HEK293 (cell line): ENCODE measurements around the gene DSG3.

Experiments used
- CTCF ChIA-PET: fragments of 350-600 bp; formaldehyde crosslinking; extraction: SDS; loops from one replicate; lab custom pipeline; 2021; ENCODE audit warnings: antibody characterized with exemption; lab: Yijun Ruan, JAX
- POLR2A ChIA-PET: fragments of 300-600 bp; formaldehyde crosslinking; extraction: SDS; loops from one replicate; lab custom pipeline; 2020; ENCODE audit warnings: antibody characterized with exemption, inconsistent platforms; lab: Yijun Ruan, JAX
- H3K27ac ChIP-seq: fragments of 200-500 bp; sonication (Bioruptor generic); 2 replicates; pipeline ENCODE4 v1.5.1; 2014; ENCODE audit warnings: low read depth, low read length, control low read depth, inconsistent platforms; ENCODE audit errors: extremely low read depth
- H3K36me3 ChIP-seq, 2 experiments: fragments of 200-500 bp in 1 of 2; sonication (Bioruptor generic) in 1 of 2; 1 replicate in 1 of 2; 2 replicates in 1 of 2; pipeline ENCODE4 v1.5.1; 2014 to 2017; ENCODE audit warnings: inconsistent platforms in 2 of 2, low read length in 2 of 2; ENCODE audit not compliant: control insufficient read depth in 2 of 2, insufficient read depth in 1 of 2
- H3K4me1 ChIP-seq: fragments of 200-500 bp; sonication (Bioruptor generic); 2 replicates; pipeline ENCODE4 v1.5.1; 2014; ENCODE audit warnings: mild to moderate bottlenecking, low read length, inconsistent platforms; ENCODE audit not compliant: control insufficient read depth, insufficient read depth
- H3K4me3 ChIP-seq: 2 replicates; pipeline ENCODE4 v1.5.1; 2011; ENCODE audit warnings: low read depth, mild to moderate bottlenecking, control low read depth, low read length, moderate library complexity
- H3K9me3 ChIP-seq: fragments of 200-500 bp; sonication (Bioruptor generic); 2 replicates; pipeline ENCODE4 v1.5.1; 2014; ENCODE audit warnings: low read depth, low read length, inconsistent platforms; ENCODE audit not compliant: control insufficient read depth, insufficient read depth
- MEIS1 ChIP-seq: sonication (generic); formaldehyde crosslinking; IDR thresholded peaks from 2 replicates; pipeline ENCODE4 v1.8.1; 2022; ENCODE audit warnings: missing genetic modification reagents, mild to moderate bottlenecking, borderline replicate concordance
- OSR2 ChIP-seq: fragments of 450-650 bp; formaldehyde crosslinking; IDR thresholded peaks from 2 replicates; pipeline ENCODE4 v1.5.1; 2016; ENCODE audit warnings: missing biosample characterization, missing genetic modification characterization
- PRDM6 ChIP-seq: fragments of 450-650 bp; formaldehyde crosslinking; IDR thresholded peaks from 2 replicates; pipeline ENCODE4 v1.5.1; 2017; ENCODE audit warnings: missing biosample characterization, missing genetic modification characterization
- WT1 ChIP-seq: fragments of 450-650 bp; formaldehyde crosslinking; IDR thresholded peaks from 2 replicates; pipeline ENCODE4 v1.5.1; 2016; ENCODE audit warnings: missing biosample characterization, missing genetic modification characterization
- ZBTB6 ChIP-seq: fragments of 450-650 bp; formaldehyde crosslinking; IDR thresholded peaks from 2 replicates; pipeline ENCODE4 v1.5.1; 2017; ENCODE audit warnings: missing biosample characterization, missing genetic modification characterization
- ZFP41 ChIP-seq: fragments of 450-650 bp; formaldehyde crosslinking; IDR thresholded peaks from 2 replicates; pipeline ENCODE4 v1.5.1; 2016; ENCODE audit warnings: missing biosample characterization, missing genetic modification characterization, borderline replicate concordance
- ZNF157 ChIP-seq: fragments of 450-650 bp; formaldehyde crosslinking; IDR thresholded peaks from 2 replicates; pipeline ENCODE4 v1.5.1; 2016; ENCODE audit warnings: missing biosample characterization, missing genetic modification characterization
- ZNF169 ChIP-seq: fragments of 450-650 bp; formaldehyde crosslinking; IDR thresholded peaks from 2 replicates; pipeline ENCODE4 v1.5.1; 2016; ENCODE audit warnings: missing biosample characterization, missing genetic modification characterization
- ZNF223 ChIP-seq: fragments of 450-650 bp; formaldehyde crosslinking; IDR thresholded peaks from 2 replicates; pipeline ENCODE4 v1.5.1; 2016; ENCODE audit warnings: missing biosample characterization, missing genetic modification characterization
- ZNF280D ChIP-seq: fragments of 450-650 bp; formaldehyde crosslinking; IDR thresholded peaks from 2 replicates; pipeline ENCODE4 v1.5.1; 2016; ENCODE audit warnings: missing biosample characterization, missing genetic modification characterization
- ZNF354C ChIP-seq: fragments of 450-650 bp; formaldehyde crosslinking; IDR thresholded peaks from 2 replicates; pipeline ENCODE4 v1.5.1; 2016; ENCODE audit warnings: missing biosample characterization, missing genetic modification characterization, low read depth, borderline replicate concordance
- ZNF600 ChIP-seq: fragments of 450-650 bp; formaldehyde crosslinking; IDR thresholded peaks from 2 replicates; pipeline ENCODE4 v1.5.1; 2016; ENCODE audit warnings: missing biosample characterization, missing genetic modification characterization
- ZNF639 ChIP-seq: fragments of 450-650 bp; formaldehyde crosslinking; IDR thresholded peaks from 2 replicates; pipeline ENCODE4 v1.5.1; 2016; ENCODE audit warnings: missing biosample characterization, missing genetic modification characterization
- ZNF658 ChIP-seq: fragments of 450-650 bp; formaldehyde crosslinking; IDR thresholded peaks from 2 replicates; pipeline ENCODE4; 2016; ENCODE audit warnings: missing biosample characterization, missing genetic modification characterization
- ZNF747 ChIP-seq: fragments of 450-650 bp; formaldehyde crosslinking; IDR thresholded peaks from 2 replicates; pipeline ENCODE4 v1.5.1; 2016; ENCODE audit warnings: missing biosample characterization, missing genetic modification characterization
- ZNF768 ChIP-seq: fragments of 450-650 bp; formaldehyde crosslinking; IDR thresholded peaks from 2 replicates; pipeline ENCODE4 v1.5.1; 2018; ENCODE audit warnings: missing biosample characterization, mild to moderate bottlenecking, missing genetic modification characterization
- ZNF776 ChIP-seq: fragments of 450-650 bp; formaldehyde crosslinking; IDR thresholded peaks from 2 replicates; pipeline ENCODE4 v1.5.0; 2017; ENCODE audit warnings: missing biosample characterization, missing genetic modification characterization, borderline replicate concordance
- ZNF792 ChIP-seq: fragments of 450-650 bp; formaldehyde crosslinking; IDR thresholded peaks from 2 replicates; pipeline ENCODE4 v1.5.1; 2016; ENCODE audit warnings: missing biosample characterization, missing genetic modification characterization

The DSG3 gene, protein sequence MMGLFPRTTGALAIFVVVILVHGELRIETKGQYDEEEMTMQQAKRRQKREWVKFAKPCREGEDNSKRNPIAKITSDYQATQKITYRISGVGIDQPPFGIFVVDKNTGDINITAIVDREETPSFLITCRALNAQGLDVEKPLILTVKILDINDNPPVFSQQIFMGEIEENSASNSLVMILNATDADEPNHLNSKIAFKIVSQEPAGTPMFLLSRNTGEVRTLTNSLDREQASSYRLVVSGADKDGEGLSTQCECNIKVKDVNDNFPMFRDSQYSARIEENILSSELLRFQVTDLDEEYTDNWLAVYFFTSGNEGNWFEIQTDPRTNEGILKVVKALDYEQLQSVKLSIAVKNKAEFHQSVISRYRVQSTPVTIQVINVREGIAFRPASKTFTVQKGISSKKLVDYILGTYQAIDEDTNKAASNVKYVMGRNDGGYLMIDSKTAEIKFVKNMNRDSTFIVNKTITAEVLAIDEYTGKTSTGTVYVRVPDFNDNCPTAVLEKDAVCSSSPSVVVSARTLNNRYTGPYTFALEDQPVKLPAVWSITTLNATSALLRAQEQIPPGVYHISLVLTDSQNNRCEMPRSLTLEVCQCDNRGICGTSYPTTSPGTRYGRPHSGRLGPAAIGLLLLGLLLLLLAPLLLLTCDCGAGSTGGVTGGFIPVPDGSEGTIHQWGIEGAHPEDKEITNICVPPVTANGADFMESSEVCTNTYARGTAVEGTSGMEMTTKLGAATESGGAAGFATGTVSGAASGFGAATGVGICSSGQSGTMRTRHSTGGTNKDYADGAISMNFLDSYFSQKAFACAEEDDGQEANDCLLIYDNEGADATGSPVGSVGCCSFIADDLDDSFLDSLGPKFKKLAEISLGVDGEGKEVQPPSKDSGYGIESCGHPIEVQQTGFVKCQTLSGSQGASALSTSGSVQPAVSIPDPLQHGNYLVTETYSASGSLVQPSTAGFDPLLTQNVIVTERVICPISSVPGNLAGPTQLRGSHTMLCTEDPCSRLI

DNA sequence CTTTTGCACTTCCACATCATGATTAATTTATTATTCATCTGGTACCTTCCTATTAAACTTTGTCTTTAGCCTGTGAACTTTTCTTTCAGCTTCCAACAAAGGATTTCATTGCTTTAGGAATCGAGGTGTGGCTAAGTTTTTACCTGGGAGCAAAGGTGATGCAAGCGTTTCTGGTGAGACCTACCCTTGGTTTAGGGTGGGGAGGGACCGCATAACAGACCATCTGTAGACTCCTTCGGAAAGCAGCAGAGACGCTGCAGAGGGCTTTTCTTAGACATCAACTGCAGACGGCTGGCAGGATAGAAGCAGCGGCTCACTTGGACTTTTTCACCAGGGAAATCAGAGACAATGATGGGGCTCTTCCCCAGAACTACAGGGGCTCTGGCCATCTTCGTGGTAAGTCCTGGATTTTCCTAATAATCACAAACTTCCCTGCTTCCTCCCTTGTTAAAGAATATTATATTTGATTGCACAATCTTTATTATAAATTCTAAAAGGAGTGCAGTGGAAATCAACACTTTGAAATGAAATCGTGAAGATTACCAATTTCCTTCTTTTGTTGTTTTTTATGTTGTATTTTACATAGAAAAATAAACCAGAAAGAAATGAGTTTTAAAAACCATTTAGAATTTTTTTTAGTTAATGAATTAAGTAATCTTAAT, at the start of gene DSG3:
DSG3 (plus strand) TSS at position 212 of the 662 bp plus-strand sequence; CDS start at position 349, 137 bp downstream.
- CTCF ChIA-PET: interaction anchor here (2.1 kb wide), 1 partner anchor 23 kb away, joined by 6 read pairs; no protein-coding TSS in a partner anchor

DNA sequence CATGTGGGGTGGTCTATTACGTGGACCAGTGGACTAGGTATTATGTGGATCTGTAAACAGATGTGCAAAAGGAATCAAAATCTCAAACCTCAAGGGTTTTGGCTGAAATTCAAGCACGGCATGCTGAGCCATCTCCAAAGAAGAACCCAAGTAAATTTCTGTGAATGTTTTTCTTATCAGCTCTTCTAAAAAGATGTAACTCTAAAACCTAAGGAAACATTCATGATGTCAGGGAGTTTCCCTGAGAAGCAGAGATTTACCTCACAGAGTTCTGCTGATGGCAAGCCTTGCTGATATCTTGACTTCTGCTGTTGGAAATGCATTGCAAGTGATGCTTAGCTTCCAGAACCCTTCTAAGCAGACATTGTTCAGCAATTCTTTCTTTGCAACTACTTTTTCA, 49.4 kb upstream of the DSG3 start:
- ChIA-PET POLR2A (no interaction called here), CTCF (interaction anchor here (0.6 to 1.4 kb wide), 2 partner anchors 12 to 201 kb away, joined by 3 read pairs; no protein-coding TSS in a partner anchor)
- Histone ChIP-seq H3K9me3 (no peaks in the 10 kb centered on the region), H3K4me3 (no peak overlapping the region), H3K36me3 (no peaks in the 10 kb centered on the region), H3K4me1 (no peaks in the 10 kb centered on the region), H3K27ac (no peak overlapping the region)
- no peak for TF ChIP-seq WT1 (tag by site-specific recombination)
- TF ChIP-seq PRDM6: no peak
- TF ChIP-seq ZNF658 (tag by site-specific recombination): no peak
- TF ChIP-seq ZBTB6: no peak
- TF ChIP-seq ZNF747 (tag by site-specific recombination): no peak
- TF ChIP-seq ZNF280D (tag by site-specific recombination): no peak
- TF ChIP-seq ZNF639 (tag by site-specific recombination): no peak
- no peak for TF ChIP-seq ZFP41 (tag by site-specific recombination)
- no peak for TF ChIP-seq ZNF792 (tag by site-specific recombination)
- no peak for TF ChIP-seq ZNF600 (tag by site-specific recombination)
- TF ChIP-seq ZNF354C: no peak
- no peak for TF ChIP-seq ZNF768 (tag by site-specific recombination)
- TF ChIP-seq OSR2 (tag by site-specific recombination): no peak

More for the DNA sequence above, at the start of gene DSG3:
- Histone ChIP-seq H3K36me3 (no peaks in the 10 kb centered on the region), H3K4me1 (no peaks in the 10 kb centered on the region), H3K4me3 (no peak within 1 kb of the TSS), H3K27ac (no peak within 1 kb of the TSS), H3K9me3 (no peaks in the 10 kb centered on the region)
- no peak for TF ChIP-seq ZNF776
- no peak for TF ChIP-seq ZNF169 (tag by site-specific recombination)
- TF ChIP-seq ZNF280D (tag by site-specific recombination): no peak
- no peak for TF ChIP-seq ZNF223
- no peak for TF ChIP-seq ZNF157 (tag by site-specific recombination)
- no peak for TF ChIP-seq MEIS1 (CRISPR knock-in tag)
- POLR2A ChIA-PET: no interaction called here
